Measurements from ENCODE around the gene CHRM4.
A peak's percentile ranks its signal among the peaks of the same experiment; 100 is the strongest.

Gene CHRM4

DNA sequence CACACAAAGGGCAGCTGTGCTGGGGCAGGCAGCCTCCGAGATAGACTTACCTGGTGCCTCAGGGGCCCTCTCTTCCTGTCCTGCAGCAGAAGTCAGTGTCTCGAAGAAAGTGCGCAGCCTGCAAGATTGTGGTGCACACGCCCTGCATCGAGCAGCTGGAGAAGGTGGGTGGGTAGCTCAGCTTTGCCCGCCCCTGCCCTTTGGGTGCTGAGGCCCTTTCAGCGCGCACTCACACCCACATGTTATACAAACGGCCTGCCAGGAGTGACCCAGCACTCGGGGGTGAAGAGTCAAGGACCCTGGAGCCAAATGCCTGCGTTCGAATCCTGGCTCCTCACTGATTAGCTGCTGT is 23.7 kb downstream of the CHRM4 start:
- no peak for DNase-seq (ENCODE audit: low read depth, low spot score)

GRCh38 chr11:46367244-46367915 is 24.2 kb downstream of the CHRM4 start:
- peak; percentile 76 for DNase-seq (ENCODE audit: low read depth, low spot score)

DNA sequence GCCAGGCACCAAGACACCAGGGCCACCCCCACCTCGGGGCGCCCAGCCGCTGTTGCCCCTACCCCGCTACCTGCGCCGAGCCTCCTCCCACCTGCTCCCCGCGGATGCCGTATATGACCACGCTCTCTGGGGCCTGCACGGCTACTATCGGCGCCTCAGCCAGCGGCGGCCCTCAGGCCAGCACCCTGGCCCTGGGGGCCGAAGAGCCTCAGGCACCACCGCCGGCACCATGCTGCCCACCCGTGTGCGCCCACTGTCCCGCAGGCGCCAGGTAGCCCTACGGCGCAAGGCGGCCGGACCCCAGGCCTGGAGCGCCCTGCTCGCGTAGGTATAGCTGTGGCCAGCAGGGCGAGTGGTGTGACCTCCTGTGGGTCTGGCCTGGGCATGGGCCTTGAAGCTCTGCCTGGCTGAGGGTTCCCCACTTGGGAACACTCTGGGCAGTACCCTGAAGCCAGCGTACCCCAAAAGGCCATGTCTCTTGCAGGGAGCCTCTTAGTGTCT is 24.9 kb downstream of the CHRM4 start:
- no peak for DNase-seq (ENCODE audit: low read depth, low spot score)

- no peak for DNase-seq (ENCODE audit: low read depth, low spot score)
These were observed 25.3 kb downstream of the CHRM4 start for GRCh38 chr11:46366260-46366659.

GRCh38 chr11:46364791-46365190 is 26.8 kb downstream of the CHRM4 start:
- DNase-seq (ENCODE audit: low read depth, low spot score): no peak

DNA sequence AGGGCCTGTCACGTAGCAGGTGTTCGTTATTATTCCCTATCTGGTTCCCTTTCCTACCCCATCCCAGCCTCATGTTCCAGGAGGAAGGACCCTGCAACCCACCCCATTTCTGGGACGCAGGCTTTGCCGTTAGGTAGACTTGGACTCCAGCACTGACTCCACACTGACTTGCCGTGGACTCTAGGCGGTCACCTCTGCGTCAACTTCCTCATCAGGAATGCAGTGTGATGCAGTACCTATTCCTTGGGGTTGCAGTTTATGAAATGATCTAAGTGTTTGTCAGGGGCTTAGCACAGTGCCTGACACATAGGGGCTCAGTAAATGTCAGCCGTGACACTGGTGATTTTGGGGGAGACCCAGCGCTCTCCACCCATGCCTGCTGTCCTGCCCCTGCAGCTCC is 27.5 kb downstream of the CHRM4 start:
- no peak for DNase-seq (ENCODE audit: low read depth, low spot score)

- DNase-seq (ENCODE audit: low read depth, low spot score): no peak
These were observed 28.0 kb downstream of the CHRM4 start for GRCh38 chr11:46363455-46364005.

DNA sequence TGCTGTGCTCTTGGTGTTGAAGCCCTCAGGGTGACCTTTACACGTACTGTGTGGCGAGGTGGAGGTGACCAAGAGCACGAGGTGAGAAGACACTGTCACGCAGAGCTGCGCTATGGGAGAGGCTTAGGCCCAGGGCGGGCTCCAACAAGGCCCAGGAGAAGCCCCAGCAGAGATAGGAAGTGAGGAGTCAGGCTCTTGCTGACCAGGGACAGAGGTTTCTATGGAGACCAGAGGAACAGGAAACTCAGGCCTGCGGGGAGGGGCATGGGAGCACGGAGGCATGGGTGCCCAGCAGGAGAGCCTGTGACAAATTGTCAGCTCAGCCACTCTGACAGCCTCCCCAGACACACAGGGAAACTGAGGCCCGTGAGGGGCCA is 28.6 kb downstream of the CHRM4 start:
- no peak for DNase-seq (ENCODE audit: low read depth, low spot score)

DNA sequence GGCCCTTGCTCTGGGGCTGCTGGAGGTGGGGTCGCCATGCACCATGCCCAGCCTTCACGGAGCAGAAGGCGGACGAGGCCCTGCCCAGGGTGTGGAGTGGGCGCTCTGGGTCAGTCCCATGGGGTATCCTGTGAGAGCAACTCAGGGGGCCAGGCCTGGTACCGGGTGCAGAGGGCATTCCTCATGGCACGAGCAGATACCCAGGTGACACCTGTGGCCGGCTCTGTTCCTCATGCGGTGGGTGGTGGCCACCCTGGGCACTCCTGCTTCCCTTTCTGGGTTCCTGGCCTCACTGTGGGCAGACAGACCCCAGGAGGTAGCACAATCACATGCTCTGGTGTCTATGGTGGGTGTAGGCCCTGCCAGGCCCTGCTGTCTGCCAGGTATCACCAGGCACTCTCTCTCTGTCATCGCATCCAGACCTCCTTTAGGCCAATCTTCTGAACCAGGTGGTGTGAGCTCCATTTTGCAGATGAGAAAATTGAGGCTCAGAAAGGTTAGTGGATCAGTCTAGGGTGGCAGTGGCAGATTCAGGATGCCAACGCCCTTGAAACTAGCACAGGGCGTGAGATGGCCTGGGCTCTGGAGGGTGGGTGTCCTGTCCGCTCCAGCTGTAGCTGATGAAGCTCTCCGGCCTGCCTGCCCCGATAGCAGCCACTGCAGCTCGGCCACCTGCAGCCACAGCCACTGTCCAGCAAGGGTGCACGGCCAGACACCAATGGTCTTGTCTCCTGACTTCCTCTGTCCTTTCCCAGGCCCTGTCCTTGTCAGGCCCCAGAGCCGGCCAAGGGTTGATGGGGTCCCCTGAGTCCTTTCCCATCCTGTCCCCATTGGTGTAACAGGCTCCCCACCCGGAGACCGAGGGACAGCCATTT is 29.2 kb downstream of the CHRM4 start:
- DNase-seq (ENCODE audit: low read depth, low spot score): no peak

- DNase-seq (ENCODE audit: low read depth, low spot score): no peak
These were observed 30.1 kb downstream of the CHRM4 start for GRCh38 chr11:46361283-46362155.

GRCh38 chr11:46360878-46361277 is 30.7 kb downstream of the CHRM4 start:
- DNase-seq (ENCODE audit: low read depth, low spot score): no peak

DNA sequence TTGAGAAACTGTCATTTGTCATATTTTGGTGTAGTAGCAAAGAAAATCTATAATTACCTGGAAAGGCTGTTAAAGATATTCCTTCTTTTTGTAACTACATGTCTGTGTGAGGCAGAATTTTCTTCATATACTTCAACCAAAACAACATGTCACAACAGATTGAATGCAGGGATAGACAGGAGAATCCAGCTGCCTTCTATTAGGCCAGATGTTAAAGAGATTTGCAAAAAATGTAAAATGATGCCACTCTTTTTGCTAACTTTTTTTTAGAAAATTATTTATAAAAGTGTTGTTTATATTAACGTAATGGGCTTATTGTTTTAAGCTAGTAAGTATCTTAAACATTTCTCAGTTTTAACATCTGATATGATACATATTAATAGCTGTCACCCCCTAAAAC is 31.6 kb downstream of the CHRM4 start:
- no peak for DNase-seq (ENCODE audit: low read depth, low spot score)

DNA sequence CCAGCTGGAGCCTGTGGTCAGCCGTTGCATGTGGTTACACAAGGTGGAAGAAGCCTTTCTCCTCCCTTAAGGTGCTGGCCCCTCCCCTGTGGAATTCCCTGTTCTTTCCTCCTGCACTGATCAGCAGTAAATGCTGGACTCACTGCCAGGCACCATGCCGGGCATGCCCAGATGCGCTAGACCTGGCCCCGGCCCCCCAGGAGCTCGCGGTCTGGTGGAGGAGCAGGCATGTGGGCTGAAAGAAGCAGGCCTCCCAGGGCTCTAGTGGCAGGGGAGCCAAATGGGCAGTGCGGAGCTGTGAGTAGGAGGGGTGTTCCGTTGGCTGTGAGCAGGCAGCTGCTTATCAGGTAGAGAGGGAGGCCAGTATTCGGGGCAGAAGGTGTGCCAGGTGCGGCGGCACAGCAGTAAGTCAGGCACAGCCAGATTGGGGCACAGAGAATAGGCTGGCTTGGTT is 34.1 kb downstream of the CHRM4 start:
- DNase-seq (ENCODE audit: low read depth, low spot score): no peak

DNA sequence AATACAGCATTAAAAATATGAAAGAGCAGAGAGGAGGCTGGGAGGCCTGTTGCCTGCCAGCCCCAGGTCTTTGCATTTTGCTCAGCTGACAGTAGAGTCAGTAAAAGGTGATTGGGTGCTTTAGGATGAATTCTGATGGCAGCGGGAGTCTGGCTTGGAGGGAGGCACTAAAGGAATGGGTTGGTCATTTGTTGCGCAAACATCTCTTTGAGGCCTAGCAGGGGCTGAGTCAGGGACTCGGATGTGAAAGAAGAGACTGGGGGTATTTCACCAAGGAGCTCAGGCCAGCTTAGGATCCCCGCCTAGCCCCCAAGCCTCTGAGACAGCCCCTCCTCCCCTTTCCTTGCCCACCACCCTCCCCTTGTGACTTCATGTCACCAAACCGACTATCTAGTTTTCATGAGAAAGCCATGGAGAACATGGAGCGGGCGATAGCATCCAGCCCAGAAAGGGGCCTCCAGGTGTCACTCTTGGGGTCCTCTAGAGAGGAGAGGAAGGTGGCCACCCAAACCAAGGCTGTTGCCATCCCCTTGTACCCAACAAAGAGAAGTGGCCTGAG is 34.6 kb downstream of the CHRM4 start:
- DNase-seq (ENCODE audit: low read depth, low spot score): no peak

- DNase-seq (ENCODE audit: low read depth, low spot score): no peak
These were observed 37.9 kb downstream of the CHRM4 start for GRCh38 chr11:46353698-46354097.

DNA sequence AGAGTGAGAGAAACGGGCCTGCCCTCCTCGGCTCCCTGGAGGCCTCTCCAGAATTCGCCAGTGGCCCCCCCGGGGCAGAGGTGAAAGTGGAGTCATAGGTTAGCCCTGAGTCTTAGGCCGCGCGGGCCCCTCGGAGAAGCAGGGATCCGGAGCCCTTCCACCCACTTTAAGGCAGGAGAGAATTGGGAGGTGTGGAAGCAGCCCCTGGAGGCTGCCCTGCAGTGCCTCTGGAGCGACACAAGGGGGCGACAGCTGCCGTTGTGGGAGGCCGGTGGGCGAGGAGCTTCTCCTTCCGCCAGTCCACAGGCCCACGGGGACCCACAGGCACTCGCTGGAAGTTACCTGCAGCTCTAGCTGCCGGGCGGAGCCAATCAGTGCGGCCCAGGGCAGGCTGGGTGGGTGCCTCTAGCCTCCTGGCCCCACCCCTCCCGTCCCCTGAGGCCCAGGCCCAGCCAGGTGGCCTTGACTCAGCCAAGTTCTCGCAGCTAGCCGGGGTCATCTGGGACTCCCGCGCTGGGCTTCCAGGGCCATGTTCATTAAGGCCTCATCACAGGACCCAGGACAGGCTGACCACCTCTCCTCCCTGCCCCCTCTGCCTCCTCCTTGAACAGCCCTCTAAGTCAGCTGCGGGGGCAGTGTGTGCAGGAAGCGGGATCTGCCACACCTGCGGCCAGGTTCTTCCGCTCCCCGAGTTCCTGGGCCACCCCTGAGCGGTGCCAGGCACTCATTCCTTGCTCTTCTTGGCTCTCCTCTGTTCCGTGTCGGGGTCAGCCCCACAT is 39.3 kb downstream of the CHRM4 start:
- DNase-seq (ENCODE audit: low read depth, low spot score): peak; percentile 87

DNA sequence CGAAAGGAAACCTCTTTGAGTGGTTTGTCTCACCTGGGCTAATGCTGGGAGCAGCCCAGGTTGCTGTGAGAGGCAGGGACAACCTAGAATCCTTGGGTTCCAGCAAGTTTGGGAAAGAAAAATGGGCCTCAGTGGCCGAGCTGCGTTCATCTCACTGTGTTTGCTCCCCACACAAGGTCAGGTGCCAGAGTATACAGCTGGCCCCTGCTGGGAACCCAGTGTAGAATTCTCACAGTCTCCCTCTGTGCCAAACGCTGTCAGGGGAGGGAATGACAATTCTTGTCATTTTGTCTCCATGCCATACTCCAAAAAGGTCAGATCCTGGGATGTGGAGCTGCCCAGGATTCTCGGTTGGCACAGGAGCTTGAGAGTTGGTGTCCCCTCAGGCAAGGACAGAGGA is 40.0 kb downstream of the CHRM4 start:
- no peak for DNase-seq (ENCODE audit: low read depth, low spot score)

DNA sequence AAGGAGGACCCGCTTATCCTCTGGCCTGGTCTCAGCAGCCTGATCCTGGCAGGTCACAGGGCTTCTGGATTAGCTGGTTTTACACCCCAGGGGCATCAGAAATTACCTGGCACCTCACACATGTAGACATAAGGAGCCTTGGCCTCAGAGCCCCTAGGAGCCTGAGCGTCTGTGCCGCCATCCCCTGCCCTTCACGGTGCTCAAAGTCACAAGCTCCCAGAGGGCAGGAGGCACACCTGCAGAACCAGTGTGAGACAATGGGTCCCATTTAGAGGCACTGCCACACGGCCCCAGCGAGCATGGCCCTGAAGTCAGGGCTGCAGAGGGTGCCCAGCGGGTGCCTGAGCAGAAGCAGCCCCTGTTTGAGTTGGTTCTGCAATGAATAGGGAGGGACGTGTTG is 40.4 kb downstream of the CHRM4 start:
- DNase-seq (ENCODE audit: low read depth, low spot score): no peak

DNA sequence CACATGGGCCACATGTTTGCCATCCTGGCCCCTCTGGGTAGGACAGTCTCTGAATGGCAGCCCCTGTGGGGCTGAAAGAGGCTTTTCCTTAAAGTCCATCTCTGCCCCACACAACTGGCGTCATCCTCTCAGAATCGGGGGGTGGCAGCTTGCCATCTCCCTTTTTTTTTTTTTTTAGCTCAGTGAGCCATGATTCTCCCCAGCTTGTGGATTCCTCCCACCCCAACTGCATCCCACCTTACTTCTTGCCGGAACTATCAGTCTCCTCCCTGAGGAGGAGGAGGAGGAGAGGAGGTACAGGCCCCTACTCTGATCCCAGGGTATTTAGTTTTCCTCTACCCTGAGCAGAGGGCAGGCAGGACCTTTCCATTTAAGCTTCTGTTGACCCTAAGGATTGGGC is 40.9 kb downstream of the CHRM4 start:
- no peak for DNase-seq (ENCODE audit: low read depth, low spot score)

DNA sequence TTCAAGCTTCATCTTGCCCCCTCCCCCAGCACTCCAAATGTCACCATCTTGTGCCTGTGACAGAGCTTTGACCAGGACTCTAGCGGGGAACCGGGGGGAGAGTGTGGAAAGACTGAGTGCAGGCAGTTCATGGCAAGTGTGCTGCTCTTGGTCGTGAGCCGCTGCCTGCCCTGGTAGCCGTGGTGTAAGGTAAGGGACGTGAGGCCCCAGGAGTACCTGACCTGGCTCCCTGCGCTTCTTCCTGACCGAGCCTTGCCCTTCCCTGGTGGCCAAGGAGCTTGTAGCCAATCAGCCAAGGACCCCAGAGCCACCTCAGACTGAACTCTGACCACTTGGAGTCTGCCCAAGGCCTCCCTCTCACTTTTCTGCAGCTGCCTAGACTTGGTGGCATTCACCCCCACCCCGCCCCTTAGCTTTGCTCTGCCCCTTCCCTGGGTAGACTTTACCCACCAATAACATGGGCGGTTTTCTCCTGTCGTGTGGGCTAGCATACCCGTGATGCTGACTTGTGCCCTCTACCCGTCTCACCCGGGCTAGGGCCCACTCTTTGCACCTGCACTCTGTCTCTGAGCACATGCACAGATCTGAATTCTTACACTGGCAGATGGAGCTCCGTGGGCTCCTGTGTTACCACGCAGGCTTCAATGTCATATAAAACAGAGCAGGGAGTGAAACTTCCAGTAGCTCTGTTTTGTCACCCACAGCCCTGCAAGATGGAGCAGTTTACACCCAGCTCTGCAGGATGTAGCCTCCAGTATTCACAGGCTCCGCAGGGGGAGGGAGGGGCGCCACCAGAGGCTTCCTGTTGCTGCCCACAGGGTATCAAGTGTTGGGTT is 42.8 kb downstream of the CHRM4 start:
- DNase-seq (ENCODE audit: low read depth, low spot score): no peak

Data from ELF-1 (cell line).